Nephron (organoid): ENCODE data around the gene PADI1.

Experiments
- H3K27ac Mint-ChIP-seq, 3 experiments: 2 replicates each; pipeline ENCODE4 v1.8.0; 2020; ENCODE audit warnings: mixed read lengths in 3 of 3, mild to moderate bottlenecking in 2 of 3, moderate library complexity in 1 of 3
- H3K27me3 Mint-ChIP-seq: 2 replicates; pipeline ENCODE4 v1.8.0; 2021; ENCODE audit warnings: low read depth, mild to moderate bottlenecking, moderate library complexity, mixed read lengths
- H3K36me3 Mint-ChIP-seq: 2 replicates; pipeline ENCODE4 v1.8.0; 2020; ENCODE audit warnings: low read depth, mixed read lengths
- H3K4me1 Mint-ChIP-seq: 2 replicates; pipeline ENCODE4 v1.8.0; 2020; ENCODE audit warnings: mixed read lengths
- H3K4me3 Mint-ChIP-seq, 3 experiments: 2 replicates each; pipeline ENCODE4 v1.8.0; 2020; ENCODE audit warnings: mild to moderate bottlenecking in 3 of 3, mixed read lengths in 3 of 3, moderate library complexity in 2 of 3
- H3K9me3 Mint-ChIP-seq: 2 replicates; pipeline ENCODE4 v1.8.0; 2020; ENCODE audit warnings: mixed read lengths
- CTCF ChIP-seq, 3 experiments: fragments of 200-600 bp; sonication (generic); IDR thresholded peaks; one replicate each; pipeline ENCODE4 v1.5.0; 2021; ENCODE audit warnings: antibody characterized with exemption in 3 of 3; ENCODE audit not compliant: unreplicated experiment in 3 of 3

Gene PADI1

DNA sequence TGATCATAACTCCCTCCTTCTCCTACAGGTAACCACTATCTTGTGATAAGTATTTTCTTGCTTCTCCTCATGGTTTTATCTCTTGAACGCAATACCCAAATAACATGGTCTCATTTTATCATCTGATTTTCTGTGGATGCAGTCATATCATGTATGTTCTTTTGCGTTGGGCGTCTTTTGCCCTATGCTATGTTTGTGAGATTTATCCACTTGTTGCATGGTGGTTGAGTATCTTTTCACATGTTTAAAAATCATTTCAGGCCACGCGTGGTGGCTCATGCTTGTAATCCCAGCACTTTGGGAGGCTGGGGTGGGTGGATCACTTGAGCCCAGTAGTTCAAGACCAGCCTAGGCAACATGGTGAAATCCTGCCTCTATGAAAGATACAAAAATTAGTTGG lies 59.5 kb downstream of the PADI1 start:
- H3K9me3 Mint-ChIP-seq, result peaks cover 8% of the 10 kb centered on the region
- TF ChIP-seq CTCF (IDR thresholded peaks at IDR 0.05; ENCODE audit: unreplicated experiment in 3 of 3), result no peak
- H3K27me3 Mint-ChIP-seq, result peaks cover 4% of the 10 kb centered on the region
- H3K27ac Mint-ChIP-seq, result no peak overlapping the region
- H3K4me1 Mint-ChIP-seq, result no peaks in the 10 kb centered on the region
- H3K4me3 Mint-ChIP-seq, result no peak overlapping the region
- H3K36me3 Mint-ChIP-seq, result no peaks in the 10 kb centered on the region

DNA sequence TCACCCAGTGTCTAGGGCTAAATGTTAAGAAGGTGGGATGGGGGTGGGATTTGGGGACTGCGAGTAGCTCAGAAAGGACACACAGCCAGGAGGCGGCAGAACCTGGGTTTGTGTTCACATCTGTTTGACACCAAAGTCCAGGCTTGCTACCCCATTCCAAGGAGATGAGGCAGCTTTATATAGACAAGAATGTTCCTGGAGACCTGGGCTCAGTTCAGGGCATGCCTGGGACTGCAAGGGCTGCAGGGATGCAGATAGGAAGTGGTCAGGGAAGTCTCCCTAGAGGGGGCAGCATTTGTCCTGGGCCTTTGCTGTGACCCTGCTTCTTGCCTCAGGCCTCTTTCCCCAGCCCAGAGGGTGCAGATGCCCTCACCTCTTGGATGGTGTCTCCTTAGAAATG lies 60.2 kb downstream of the PADI1 start:
- no peak for TF ChIP-seq CTCF (IDR thresholded peaks at IDR 0.05; ENCODE audit: unreplicated experiment in 3 of 3)
- peaks cover 8% of the 10 kb centered on the region for H3K9me3 Mint-ChIP-seq
- no peak overlapping the region for H3K27ac Mint-ChIP-seq
- peaks cover 4% of the 10 kb centered on the region for H3K27me3 Mint-ChIP-seq
- no peaks in the 10 kb centered on the region for H3K36me3 Mint-ChIP-seq
- no peaks in the 10 kb centered on the region for H3K4me1 Mint-ChIP-seq
- H3K4me3 Mint-ChIP-seq, result no peak overlapping the region

DNA sequence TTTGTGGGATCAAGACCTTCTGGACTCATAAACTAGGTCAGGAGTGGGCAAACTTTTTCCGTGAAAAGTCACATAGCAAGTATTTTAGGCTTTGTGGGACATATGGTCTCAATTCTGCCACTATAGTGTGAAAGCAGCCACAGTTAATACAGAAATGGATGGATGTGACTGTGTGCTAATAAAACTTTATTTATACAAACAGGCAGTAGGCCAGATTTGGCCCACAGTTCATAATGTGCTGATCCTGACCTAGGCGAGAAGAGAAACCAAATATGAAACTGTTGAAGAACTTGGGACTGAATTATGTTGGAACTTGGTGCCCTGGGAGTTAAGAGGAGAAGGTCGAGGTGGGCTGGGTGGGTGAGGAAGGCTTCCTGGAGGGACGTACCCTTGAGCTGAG lies 61.0 kb downstream of the PADI1 start:
- Mint-ChIP-seq H3K4me3 (no peak overlapping the region), H3K36me3 (no peaks in the 10 kb centered on the region), H3K27ac (no peak overlapping the region), H3K4me1 (no peaks in the 10 kb centered on the region), H3K9me3 (peaks cover 8% of the 10 kb centered on the region), H3K27me3 (peaks cover 4% of the 10 kb centered on the region)
- no peak for TF ChIP-seq CTCF (IDR thresholded peaks at IDR 0.05; ENCODE audit: unreplicated experiment in 3 of 3)

GRCh38 chr1:17270891-17271765 lies 66.2 kb downstream of the PADI1 start:
- Mint-ChIP-seq H3K27ac (no peak overlapping the region), H3K4me1 (no peaks in the 10 kb centered on the region), H3K9me3 (no peaks in the 10 kb centered on the region), H3K4me3 (no peak overlapping the region), H3K27me3 (peaks cover 5% of the 10 kb centered on the region), H3K36me3 (no peaks in the 10 kb centered on the region)
- TF ChIP-seq CTCF (IDR thresholded peaks at IDR 0.05; ENCODE audit: unreplicated experiment in 3 of 3), result no peak

GRCh38 chr1:17272066-17272465 lies 67.1 kb downstream of the PADI1 start:
- Mint-ChIP-seq H3K9me3 (no peaks in the 10 kb centered on the region), H3K4me1 (no peaks in the 10 kb centered on the region), H3K36me3 (no peaks in the 10 kb centered on the region), H3K4me3 (no peak overlapping the region), H3K27me3 (peaks cover 5% of the 10 kb centered on the region), H3K27ac (no peak overlapping the region)
- no peak for TF ChIP-seq CTCF (IDR thresholded peaks at IDR 0.05; ENCODE audit: unreplicated experiment in 3 of 3)

DNA sequence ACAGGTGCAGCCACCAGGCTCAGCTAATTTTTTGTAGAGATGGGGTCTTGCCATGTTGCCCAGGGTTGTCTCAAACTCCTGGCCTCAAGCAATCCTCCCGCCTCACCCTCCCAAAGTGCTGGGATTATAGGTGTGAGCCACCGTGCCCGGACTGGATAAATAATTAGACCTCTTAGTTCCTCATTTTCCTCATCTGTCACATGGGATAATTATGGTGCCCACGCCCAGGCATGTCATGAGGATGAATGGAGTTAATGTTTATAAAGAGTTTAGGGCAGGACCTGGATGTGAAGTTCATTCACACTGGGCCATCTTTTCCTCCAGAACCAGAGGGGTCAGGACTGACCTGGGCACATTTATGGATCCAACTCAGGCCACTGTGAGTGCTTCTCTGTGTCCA lies 67.7 kb downstream of the PADI1 start:
- Mint-ChIP-seq H3K4me3 (no peak overlapping the region), H3K9me3 (no peaks in the 10 kb centered on the region), H3K27ac (no peak overlapping the region), H3K4me1 (no peaks in the 10 kb centered on the region), H3K36me3 (no peaks in the 10 kb centered on the region), H3K27me3 (peaks cover 5% of the 10 kb centered on the region)
- TF ChIP-seq CTCF (IDR thresholded peaks at IDR 0.05; ENCODE audit: unreplicated experiment in 3 of 3), result no peak
